DOHH2 (cell line): ENCODE data around the gene GABRB1.

ENCODE experiments used
- H3F3A ChIP-seq: fragments of 200-600 bp; sonication (generic), shearing (Covaris generic); 2 replicates; pipeline ENCODE4 v1.6.0; 2016; ENCODE audit warnings: antibody characterized with exemption, mild to moderate bottlenecking; ENCODE audit not compliant: control insufficient read depth, insufficient read depth
- H3K27ac ChIP-seq: fragments of 200-600 bp; sonication (generic); 2 replicates; pipeline ENCODE4 v1.5.1; 2014; ENCODE audit warnings: low read depth, mild to moderate bottlenecking, low read length, moderate library complexity
- H3K27me3 ChIP-seq: fragments of 200-600 bp; sonication (generic); 2 replicates; pipeline ENCODE4 v1.6.1; 2014; ENCODE audit warnings: mild to moderate bottlenecking, low read length, mixed read lengths; ENCODE audit not compliant: control insufficient read depth
- H3K36me3 ChIP-seq: fragments of 200-600 bp; sonication (generic); 2 replicates; pipeline ENCODE4 v1.6.1; 2014; ENCODE audit warnings: mild to moderate bottlenecking, low read length, moderate library complexity, mixed read lengths; ENCODE audit not compliant: control insufficient read depth
- H3K4me1 ChIP-seq: fragments of 200-600 bp; sonication (generic); 2 replicates; pipeline ENCODE4 v1.6.1; 2014; ENCODE audit warnings: mild to moderate bottlenecking, low read length, mixed read lengths; ENCODE audit not compliant: control insufficient read depth
- H3K4me2 ChIP-seq: fragments of 200-600 bp; sonication (generic); 2 replicates; pipeline ENCODE4 v1.6.0; 2014; ENCODE audit warnings: mild to moderate bottlenecking, low read length, moderate library complexity
- H3K4me3 ChIP-seq: fragments of 200-600 bp; sonication (generic); 2 replicates; pipeline ENCODE4 v1.5.1; 2014; ENCODE audit warnings: mild to moderate bottlenecking, low read length, mixed read lengths
- H3K79me2 ChIP-seq: fragments of 200-600 bp; sonication (generic); 2 replicates; pipeline ENCODE4 v1.6.1; 2014; ENCODE audit warnings: mild to moderate bottlenecking, low read length, mixed read lengths; ENCODE audit not compliant: control insufficient read depth
- H3K9me2 ChIP-seq: fragments of 200-600 bp; sonication (generic); replicated peaks from 2 replicates; pipeline ENCODE4 v1.6.1; 2014; ENCODE audit warnings: mild to moderate bottlenecking, low read length, mixed read lengths; ENCODE audit not compliant: control insufficient read depth
- H3K9me3 ChIP-seq: fragments of 200-600 bp; sonication (generic); 2 replicates; pipeline ENCODE4 v1.6.1; 2014; ENCODE audit warnings: antibody characterized with exemption, low read length, mixed read lengths; ENCODE audit not compliant: control insufficient read depth, insufficient read depth
- H4K20me1 ChIP-seq: fragments of 200-600 bp; sonication (generic); 2 replicates; pipeline ENCODE4 v1.6.0; 2014; ENCODE audit warnings: low read depth, mild to moderate bottlenecking, antibody characterized with exemption, low read length, moderate library complexity; ENCODE audit not compliant: control insufficient read depth, insufficient read depth
- EZH2phosphoT487 ChIP-seq: fragments of 200-600 bp; sonication (generic); IDR thresholded peaks from 2 replicates; pipeline ENCODE4 v1.6.1; 2017; ENCODE audit warnings: borderline replicate concordance, mild to moderate bottlenecking, antibody characterized with exemption, low read length, moderate library complexity, mixed read lengths
- TF ChIP-seq, protein P1 (sequence below): fragments of 200-600 bp; sonication (generic); IDR thresholded peaks from one replicate; pipeline ENCODE4 v1.5.1; 2014; ENCODE audit warnings: antibody characterized with exemption, mild to moderate bottlenecking, low read depth, low read length; ENCODE audit not compliant: poor library complexity, severe bottlenecking

GABRB1 gene

DNA sequence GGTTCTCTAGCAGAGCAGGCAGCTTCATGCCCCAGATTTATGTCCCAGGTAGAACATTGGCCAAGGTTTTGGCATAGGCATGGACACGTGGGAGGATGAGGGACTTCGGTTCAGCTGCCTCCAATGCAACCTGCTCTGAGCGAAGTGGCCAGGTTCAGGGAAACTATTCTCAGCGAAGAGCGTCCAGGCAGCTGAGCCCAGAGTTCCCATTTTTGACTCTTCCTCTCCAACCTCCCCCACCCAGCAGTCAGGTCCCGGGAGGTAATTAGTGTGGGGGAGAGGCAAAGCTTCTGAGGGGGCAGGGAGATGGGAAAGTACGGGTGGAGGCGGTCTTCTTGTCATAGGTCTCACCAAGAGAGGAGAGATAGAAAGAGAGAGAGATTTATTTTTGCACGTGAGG lies 39.0 kb upstream of the GABRB1 start:
- Histone ChIP-seq H3K9me2 (no peaks in the 10 kb centered on the region), H3K27ac (no peak overlapping the region), H3K36me3 (no peaks in the 10 kb centered on the region), H3K9me3 (no peaks in the 10 kb centered on the region), H3F3A (no peaks in the 10 kb centered on the region), H3K4me2 (no peak overlapping the region), H3K79me2 (no peaks in the 10 kb centered on the region), H3K27me3 (no peaks in the 10 kb centered on the region; the same call in none of the 2 replicates), H3K4me1 (no peaks in the 10 kb centered on the region), H4K20me1 (no peaks in the 10 kb centered on the region), H3K4me3 (no peak overlapping the region)
- TF ChIP-seq, protein P1, sequence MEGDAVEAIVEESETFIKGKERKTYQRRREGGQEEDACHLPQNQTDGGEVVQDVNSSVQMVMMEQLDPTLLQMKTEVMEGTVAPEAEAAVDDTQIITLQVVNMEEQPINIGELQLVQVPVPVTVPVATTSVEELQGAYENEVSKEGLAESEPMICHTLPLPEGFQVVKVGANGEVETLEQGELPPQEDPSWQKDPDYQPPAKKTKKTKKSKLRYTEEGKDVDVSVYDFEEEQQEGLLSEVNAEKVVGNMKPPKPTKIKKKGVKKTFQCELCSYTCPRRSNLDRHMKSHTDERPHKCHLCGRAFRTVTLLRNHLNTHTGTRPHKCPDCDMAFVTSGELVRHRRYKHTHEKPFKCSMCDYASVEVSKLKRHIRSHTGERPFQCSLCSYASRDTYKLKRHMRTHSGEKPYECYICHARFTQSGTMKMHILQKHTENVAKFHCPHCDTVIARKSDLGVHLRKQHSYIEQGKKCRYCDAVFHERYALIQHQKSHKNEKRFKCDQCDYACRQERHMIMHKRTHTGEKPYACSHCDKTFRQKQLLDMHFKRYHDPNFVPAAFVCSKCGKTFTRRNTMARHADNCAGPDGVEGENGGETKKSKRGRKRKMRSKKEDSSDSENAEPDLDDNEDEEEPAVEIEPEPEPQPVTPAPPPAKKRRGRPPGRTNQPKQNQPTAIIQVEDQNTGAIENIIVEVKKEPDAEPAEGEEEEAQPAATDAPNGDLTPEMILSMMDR: no peak
- TF ChIP-seq EZH2phosphoT487: no peak

DNA sequence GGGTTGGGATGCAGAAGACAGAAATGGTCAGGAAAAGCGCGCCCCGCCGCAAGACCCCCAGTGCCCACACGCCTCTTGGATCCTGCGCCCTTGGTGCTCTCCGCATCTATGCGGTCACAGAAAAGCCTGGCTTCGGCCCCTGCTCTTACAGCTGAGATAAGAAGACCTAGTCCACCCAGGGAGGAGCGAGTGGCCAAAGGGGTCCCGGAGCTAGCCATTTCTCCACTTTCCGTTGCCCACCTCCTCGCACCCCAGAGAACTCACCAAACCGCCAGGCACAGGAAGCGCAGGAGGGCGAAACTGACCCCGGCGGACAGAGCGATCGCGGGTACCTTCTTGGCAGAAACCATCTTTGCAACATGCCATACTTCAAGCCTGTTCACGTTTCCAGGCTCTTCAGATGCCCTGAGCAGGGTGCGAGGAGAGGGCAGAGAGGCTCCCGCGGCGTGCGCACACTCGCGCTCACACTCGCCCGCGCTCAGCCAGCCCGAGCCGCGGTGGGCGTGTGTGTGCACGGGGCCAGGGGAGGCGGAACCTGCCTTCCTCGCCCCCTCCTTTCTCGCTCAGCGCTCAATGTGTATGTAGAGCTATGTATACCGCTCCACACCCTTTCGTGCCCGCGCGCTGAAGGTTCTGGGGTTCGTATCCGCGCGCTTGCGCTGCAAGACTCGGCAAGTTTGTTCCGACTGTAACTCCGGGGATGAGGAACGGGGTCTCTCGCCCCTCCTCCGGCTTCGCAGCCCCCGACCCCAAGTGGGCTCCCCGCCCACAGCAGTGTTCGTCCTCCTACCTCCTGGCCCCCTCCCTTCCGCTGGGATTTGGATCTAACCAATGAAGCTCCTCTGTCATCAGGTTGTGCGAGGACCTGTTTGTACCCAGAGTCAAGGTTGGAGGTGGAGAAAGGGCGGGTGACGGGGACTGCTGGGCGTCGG lies 38.0 kb upstream of the GABRB1 start, which contains the start of gene GABRA4:
Gene GABRA4 (minus strand): TSS at position 507 of the 932 bp plus-strand sequence. CDS start 157 bp downstream, at position 350.
- H4K20me1 ChIP-seq: no peaks in the 10 kb centered on the region
- no peaks in the 10 kb centered on the region; the same call in none of the 2 replicates for H3K27me3 ChIP-seq
- no peak within 1 kb of the TSS for H3K4me2 ChIP-seq
- H3K9me3 ChIP-seq: no peaks in the 10 kb centered on the region
- no peaks in the 10 kb centered on the region for H3K36me3 ChIP-seq
- H3K4me3 ChIP-seq: no peak within 1 kb of the TSS
- H3F3A ChIP-seq: no peaks in the 10 kb centered on the region
- TF ChIP-seq EZH2phosphoT487: no peak
- TF ChIP-seq, protein P1: no peak
- H3K4me1 ChIP-seq: no peaks in the 10 kb centered on the region
- no peaks in the 10 kb centered on the region for H3K79me2 ChIP-seq
- H3K27ac ChIP-seq: no peak within 1 kb of the TSS
- H3K9me2 ChIP-seq: no peaks in the 10 kb centered on the region

DNA sequence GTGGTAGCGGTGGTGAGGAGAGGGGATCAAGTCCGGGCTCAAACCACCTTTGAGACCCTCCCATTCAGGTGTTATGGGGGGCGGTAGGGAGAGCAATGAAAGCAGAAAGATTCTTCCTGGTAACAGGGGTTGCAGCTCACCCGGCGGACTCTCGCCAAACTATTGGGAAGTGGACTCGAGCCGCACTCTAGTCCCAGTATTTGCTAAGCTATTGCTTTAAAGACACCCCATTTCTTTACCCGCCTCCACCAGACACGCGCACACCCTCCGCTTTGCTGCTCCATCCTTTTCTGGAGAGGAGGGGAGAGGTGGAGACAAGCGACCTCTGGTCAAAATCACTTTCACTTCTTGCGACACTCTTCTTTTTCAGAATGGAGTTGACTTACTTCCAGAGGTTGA lies 37.4 kb upstream of the GABRB1 start:
- TF ChIP-seq, protein P1: no peak
- TF ChIP-seq EZH2phosphoT487: no peak
- Histone ChIP-seq H3K4me2 (no peak overlapping the region), H3K27me3 (no peaks in the 10 kb centered on the region; the same call in none of the 2 replicates)

More for the DNA sequence above, 37.4 kb upstream of the GABRB1 start:
- H3K27ac ChIP-seq: no peak overlapping the region
- H3K9me2 ChIP-seq: no peaks in the 10 kb centered on the region
- no peaks in the 10 kb centered on the region for H3K36me3 ChIP-seq
- no peaks in the 10 kb centered on the region for H3K9me3 ChIP-seq
- no peak overlapping the region for H3K4me3 ChIP-seq
- H4K20me1 ChIP-seq: no peaks in the 10 kb centered on the region
- no peaks in the 10 kb centered on the region for H3K4me1 ChIP-seq
- no peaks in the 10 kb centered on the region for H3K79me2 ChIP-seq
- no peaks in the 10 kb centered on the region for H3F3A ChIP-seq
